Left renal cortex interstitium (tissue), 4 donors: Measurements from ENCODE around the gene WNT7A. TPM values are rescaled to one million over a fixed set of nuclear protein-coding genes. Genes with fewer than 3 reads are reported as not detected.

Source experiments
- DNase-seq, 4 donors: peaks; one replicate each; pipeline ENCODE4 v3.0.0-alpha.2; 2013; ENCODE audit warnings: low read depth in 4 of 4, low spot score in 2 of 4, missing footprints in 1 of 4
- polyA plus RNA-seq, 4 donors: library from polyadenylated mRNA; unstranded; fragments of 120-200 nt; gene quantifications; one replicate each; pipeline ENCODE4 v1.2.1, GENCODE V29; 2013; ENCODE audit not compliant: insufficient read length in 4 of 4

Gene WNT7A
- polyA plus RNA-seq, 4 donors: 0.04 to 0.14 TPM; not detected in 2

- DNase-seq: no peak
Measured at GRCh38 chr3:13850161-13850945, 29.5 kb downstream of the WNT7A start.

GRCh38 chr3:13849018-13849417 is 30.9 kb downstream of the WNT7A start:
- DNase-seq: no peak

GRCh38 chr3:13846716-13847570 is 32.9 kb downstream of the WNT7A start:
- DNase-seq: no peak

GRCh38 chr3:13846238-13846637 is 33.6 kb downstream of the WNT7A start:
- DNase-seq: no peak

- DNase-seq: no peak
Measured at GRCh38 chr3:13845806-13846205, 34.1 kb downstream of the WNT7A start.

GRCh38 chr3:13844911-13845310 is 35.0 kb downstream of the WNT7A start:
- DNase-seq: no peak

- DNase-seq: no peak
Measured at GRCh38 chr3:13844286-13844685, 35.6 kb downstream of the WNT7A start.

- DNase-seq: no peak
Measured at GRCh38 chr3:13843351-13843750, 36.5 kb downstream of the WNT7A start.

GRCh38 chr3:13842226-13842625 is 37.6 kb downstream of the WNT7A start:
- DNase-seq: no peak

- no peak for DNase-seq
Measured at GRCh38 chr3:13841826-13842225, 38.0 kb downstream of the WNT7A start.

- no peak for DNase-seq
Measured at GRCh38 chr3:13841141-13841540, 38.7 kb downstream of the WNT7A start.

- no peak for DNase-seq
Measured at GRCh38 chr3:13840456-13840855, 39.4 kb downstream of the WNT7A start.

- no peak for DNase-seq
Measured at GRCh38 chr3:13839726-13840340, 40.0 kb downstream of the WNT7A start.

- no peak for DNase-seq
Measured at GRCh38 chr3:13839253-13839652, 40.6 kb downstream of the WNT7A start.

GRCh38 chr3:13838421-13838820 is 41.5 kb downstream of the WNT7A start:
- DNase-seq: no peak

GRCh38 chr3:13837751-13838150 is 42.1 kb downstream of the WNT7A start:
- DNase-seq: no peak

- no peak for DNase-seq
Measured at GRCh38 chr3:13836658-13837587, 42.9 kb downstream of the WNT7A start.

GRCh38 chr3:13835246-13835645 is 44.6 kb downstream of the WNT7A start:
- DNase-seq: no peak

- DNase-seq: no peak
Measured at GRCh38 chr3:13834258-13835035, 45.4 kb downstream of the WNT7A start.
